Activated CD4-positive, alpha-beta T cell treated with anti-CD3 and anti-CD28 coated beads for 1 hour (primary cell): ENCODE measurements around the gene BMERB1.
"Not testable (repeated sequence)": the region's sequence is repeated elsewhere in the genome, so short reads cannot be mapped to it uniquely, and the experiment has no call there.

ENCODE experiments used
- DNase-seq: peaks from one replicate; pipeline ENCODE4 v3.0.0-alpha.2; 2020

Gene BMERB1

GRCh38 chr16:15526731-15527130, 92.3 kb downstream of the BMERB1 start:
- no peak for DNase-seq

DNA sequence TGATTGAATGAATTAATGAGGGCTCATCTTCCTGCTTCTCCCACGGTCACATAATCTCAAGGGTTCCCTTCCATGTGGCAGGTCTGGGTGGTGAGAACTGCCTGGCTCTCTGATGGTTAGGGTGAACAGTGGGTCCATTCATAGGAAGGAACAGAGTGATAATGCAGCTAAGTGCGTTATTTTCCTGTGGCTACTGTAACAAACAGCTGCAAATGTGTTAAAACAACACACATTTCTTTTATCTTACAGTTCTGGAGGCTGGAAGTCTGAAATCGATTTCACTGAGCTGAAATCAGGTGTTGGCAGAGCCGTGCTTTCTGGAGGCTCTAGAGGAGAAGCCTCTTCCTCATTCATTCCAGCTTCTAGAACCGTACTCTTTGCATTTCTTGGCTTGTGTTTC, 95.3 kb downstream of the BMERB1 start:
- no peak for DNase-seq

- no peak for DNase-seq
Measured at GRCh38 chr16:15530085-15530484, 95.7 kb downstream of the BMERB1 start.

DNA sequence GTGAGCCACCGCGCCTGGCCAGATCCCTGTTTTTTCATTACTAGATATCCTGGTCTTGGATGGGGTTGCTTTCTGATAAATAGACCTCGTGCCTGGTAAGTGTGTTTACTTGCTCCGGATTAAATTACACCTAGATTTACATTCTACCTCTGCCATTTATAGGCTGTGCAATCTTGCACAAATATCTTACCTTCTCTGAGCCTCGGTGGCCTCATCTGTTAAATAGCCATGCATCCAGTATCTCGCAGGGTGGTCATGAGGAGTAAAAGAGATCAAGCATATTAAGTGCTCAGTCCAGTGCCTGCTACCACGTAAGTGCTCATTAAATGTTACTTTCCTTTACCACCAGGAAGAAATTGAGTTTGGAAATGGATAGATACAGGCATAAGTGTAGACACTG, 98.4 kb downstream of the BMERB1 start:
- DNase-seq: no peak

- DNase-seq: no peak
Measured at GRCh38 chr16:15533386-15533785, 99.0 kb downstream of the BMERB1 start.

- DNase-seq: no peak
Measured at GRCh38 chr16:15535772-15536171, 101.4 kb downstream of the BMERB1 start.

- no peak for DNase-seq
Measured at GRCh38 chr16:15536843-15537242, 102.5 kb downstream of the BMERB1 start.

GRCh38 chr16:15538507-15538906, 104.1 kb downstream of the BMERB1 start:
- DNase-seq: no peak

DNA sequence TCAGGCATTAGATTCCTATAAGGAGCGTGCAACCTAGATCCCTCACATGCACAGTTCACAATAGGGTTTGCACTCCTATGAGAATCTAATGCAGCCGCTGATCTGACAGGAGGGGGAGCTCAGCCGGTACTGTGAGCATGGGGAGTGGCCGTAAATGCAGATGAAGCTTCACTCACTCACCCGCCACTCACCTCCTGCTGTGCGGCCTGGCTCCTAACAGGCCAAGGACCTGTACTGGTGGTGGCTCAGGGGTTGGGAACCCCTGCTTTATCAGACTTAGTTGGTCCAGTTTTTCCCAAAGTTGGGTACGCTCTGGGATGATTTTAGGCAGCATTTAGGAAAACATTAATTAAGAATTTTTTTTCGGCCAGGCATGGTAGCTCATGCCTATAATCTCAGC, 104.8 kb downstream of the BMERB1 start:
- DNase-seq: no peak

DNA sequence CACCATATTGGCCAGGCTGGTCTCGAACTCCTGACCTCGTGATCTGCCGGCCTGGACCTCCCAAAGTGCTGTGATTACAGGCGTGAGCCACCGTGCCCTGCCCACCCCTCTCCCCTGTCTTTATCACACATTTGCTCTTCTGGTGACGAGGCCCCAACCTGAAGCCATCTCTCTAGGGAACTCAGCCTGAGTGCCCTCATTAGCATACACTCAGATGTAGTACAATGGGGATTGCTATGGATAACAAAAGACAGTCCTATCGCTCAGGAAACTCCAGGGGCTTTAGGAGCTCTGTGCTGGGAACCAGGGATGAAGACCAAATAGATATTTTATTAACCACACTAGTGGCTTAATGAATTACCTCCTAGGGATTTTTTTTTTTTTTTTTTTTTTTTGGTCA, 107.9 kb downstream of the BMERB1 start:
- DNase-seq: no peak

- DNase-seq: no peak
Measured at GRCh38 chr16:15542734-15543347, 108.5 kb downstream of the BMERB1 start.

DNA sequence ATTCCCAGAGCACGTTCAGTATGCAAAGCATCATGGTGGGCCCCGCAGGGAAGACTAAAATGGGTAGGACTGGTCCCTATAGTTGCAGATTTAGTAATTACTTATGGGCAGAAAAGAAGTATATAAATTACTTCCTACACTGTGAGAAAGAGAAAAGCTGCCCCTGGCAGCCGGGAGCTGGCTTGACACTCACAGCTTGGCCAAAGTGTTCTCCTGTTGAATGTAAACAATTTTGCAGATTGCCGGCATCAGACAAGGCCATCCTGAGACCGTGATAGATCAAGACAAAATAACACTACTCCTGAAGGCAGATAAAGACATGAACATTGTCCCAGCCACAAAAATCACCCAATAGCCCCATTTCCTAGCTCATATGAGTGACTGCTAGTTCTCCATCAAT, 110.0 kb downstream of the BMERB1 start:
- no peak for DNase-seq

GRCh38 chr16:15545544-15545943, 111.2 kb downstream of the BMERB1 start:
- no peak for DNase-seq

- DNase-seq: not testable (repeated sequence)
Measured at GRCh38 chr16:15547072-15547767, 112.8 kb downstream of the BMERB1 start.

- DNase-seq: no peak
Measured at GRCh38 chr16:15547768-15548096, 113.3 kb downstream of the BMERB1 start.

GRCh38 chr16:15548482-15548891, 114.1 kb downstream of the BMERB1 start:
- no peak for DNase-seq

DNA sequence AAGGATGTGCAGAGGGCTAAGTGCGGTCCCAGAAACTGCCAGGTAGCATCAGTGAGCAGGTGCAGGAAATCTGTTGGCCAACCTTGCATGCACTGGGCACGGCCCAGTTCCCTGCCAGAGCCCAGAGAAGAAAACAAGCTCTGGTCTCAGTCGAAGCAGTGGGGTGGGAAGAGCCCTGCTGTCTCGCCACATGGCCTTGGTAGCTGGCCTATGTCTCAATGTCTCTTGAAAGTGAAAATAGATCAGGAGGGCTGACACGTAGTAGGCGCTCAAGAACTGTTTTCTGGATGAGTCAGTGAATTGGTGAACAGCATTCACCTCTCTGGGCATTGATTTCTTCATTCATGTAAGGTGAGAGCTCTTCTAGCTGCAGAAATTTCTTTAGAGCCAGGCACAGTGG, 118.1 kb downstream of the BMERB1 start:
- DNase-seq: no peak

DNA sequence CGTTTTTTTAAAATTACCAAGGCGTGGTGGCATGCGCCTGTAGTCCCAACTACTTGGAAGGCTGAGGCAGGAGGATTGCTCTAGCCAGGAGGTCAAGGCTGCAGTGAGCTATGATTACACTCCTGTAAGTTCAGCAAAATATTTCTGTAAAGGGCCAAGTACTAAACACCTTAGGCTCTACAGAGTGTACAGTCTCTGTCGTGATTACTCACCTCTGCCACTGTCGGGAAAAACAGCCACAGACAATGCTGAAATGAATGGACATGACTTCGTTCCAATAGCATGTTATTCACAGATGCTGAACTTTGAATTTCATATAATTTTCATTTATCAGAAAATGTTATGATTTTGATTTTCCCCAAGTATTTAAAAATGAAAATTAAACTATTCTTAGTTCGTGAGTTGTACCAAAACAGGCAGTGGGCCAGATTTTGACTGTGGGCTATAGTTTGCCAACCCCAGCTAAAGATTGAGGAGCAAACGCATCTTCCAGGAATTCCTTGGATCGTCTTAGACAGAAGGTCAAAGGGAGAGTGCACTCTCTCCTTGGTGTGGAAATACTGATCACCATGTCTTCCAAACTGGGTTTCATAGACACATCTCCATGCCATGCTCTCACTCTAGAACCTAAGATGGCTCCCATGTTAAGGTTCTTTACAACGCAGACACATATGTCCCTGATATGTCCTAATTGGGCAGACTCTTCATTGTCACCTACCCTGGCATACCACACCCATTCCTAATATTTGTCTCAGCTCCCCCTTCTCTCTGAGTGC, 119.1 kb downstream of the BMERB1 start:
- DNase-seq: no peak

DNA sequence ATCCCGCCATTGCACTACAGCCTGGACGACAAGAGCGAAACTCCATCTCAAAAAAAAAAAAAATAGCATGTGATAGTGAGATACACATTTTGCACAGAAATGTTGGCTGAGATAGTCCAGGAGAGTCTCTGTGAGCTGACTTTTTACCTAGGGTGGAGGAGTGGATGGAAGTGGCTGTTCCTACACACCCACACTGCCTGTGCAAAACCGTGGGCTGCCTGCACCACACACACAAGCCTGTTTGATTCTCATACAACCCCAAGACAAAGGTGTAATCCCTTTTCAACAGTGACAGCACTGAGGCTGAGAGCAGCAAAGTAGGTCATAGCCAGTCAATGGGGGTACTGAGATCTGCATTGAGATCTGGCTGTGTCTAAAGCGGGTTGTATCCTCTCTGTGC, 121.7 kb downstream of the BMERB1 start:
- no peak for DNase-seq

DNA sequence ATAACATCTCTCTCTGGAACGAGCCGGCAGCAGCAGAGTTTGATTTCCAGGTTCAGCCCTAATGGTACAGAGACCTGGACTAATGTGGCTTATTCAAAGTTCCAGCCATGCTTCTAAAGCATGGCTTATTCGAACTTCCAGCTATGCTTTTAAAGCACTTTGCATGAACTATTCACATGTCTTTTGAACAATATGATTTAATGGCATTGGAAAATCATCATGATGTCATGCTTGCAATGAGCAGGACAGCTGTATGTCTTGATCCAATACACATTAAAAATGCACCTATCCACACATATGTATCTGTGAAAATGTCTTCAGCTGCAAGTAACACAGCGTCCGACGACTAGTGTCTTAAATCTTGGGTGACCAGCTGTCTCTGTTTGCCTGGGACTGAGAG, 122.9 kb downstream of the BMERB1 start:
- DNase-seq: no peak

DNA sequence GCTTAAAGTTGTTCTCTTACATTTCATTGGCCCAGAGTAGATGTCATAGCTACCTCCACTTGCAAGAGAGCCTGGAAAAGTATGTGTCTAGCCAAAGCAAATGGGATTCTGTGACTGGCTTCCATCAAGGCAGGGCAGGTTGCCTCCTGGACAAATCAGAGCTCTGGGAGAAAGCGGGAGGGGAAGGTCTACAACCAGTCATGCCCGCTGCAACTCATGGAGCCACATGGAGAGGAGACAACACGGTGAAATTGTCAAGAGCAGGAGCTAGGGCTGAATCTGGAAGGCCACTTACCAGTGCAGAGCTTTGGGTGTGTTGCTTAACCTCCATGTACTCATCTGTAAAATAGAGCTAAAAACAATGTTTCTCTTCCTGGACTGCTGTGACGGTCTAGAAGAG, 124.8 kb downstream of the BMERB1 start:
- no peak for DNase-seq

GRCh38 chr16:15564604-15565339, 130.4 kb downstream of the BMERB1 start:
- no peak for DNase-seq

- DNase-seq: no peak
Measured at GRCh38 chr16:15566095-15566494, 131.7 kb downstream of the BMERB1 start.

DNA sequence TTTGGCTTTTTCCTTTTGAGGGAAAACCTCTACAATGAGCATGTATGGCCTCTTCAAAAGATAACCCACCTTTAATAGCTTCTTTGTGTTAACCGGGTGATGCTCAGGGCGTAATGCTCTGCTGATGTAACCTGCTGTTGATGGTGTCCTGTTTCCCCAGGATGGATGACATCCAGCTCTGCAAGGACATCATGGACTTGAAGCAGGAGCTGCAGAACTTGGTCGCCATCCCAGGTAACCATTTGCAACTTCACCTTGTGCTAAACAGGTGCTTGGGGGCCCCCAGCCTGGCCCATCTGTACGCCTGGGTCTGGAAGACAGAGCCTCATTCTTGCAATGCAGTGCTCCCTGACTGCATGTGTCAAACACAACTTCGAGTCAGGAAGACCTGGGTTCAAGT, 133.4 kb downstream of the BMERB1 start:
- no peak for DNase-seq
